Measurements from ENCODE around the gene MC1R.

Gene MC1R

DNA sequence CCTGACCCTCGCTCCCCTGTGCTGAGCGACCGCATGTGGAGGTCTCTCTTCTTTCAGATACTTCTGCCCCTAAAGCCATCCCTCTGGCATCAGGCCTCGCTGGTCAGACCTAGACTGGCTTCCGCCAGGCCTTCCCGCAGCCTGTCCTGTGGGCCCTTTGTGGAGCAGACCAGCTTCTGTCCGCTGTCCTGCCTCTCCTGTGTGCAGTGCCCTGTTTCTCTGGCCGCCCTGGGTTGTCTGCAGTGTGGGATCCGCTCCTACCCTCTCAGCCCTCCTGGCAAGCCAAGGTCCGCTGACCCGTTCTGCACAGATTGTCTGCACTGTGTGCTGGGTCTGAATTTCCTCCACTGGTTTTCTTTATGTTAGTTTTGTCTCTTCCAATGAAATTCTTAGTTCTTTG is 21.5 kb upstream of the MC1R start:
- DNase-seq (ENCODE audit: low read depth), result no peak

GRCh38 chr16:89898201-89898967 is 20.3 kb upstream of the MC1R start:
- no peak for DNase-seq (ENCODE audit: low read depth)

DNA sequence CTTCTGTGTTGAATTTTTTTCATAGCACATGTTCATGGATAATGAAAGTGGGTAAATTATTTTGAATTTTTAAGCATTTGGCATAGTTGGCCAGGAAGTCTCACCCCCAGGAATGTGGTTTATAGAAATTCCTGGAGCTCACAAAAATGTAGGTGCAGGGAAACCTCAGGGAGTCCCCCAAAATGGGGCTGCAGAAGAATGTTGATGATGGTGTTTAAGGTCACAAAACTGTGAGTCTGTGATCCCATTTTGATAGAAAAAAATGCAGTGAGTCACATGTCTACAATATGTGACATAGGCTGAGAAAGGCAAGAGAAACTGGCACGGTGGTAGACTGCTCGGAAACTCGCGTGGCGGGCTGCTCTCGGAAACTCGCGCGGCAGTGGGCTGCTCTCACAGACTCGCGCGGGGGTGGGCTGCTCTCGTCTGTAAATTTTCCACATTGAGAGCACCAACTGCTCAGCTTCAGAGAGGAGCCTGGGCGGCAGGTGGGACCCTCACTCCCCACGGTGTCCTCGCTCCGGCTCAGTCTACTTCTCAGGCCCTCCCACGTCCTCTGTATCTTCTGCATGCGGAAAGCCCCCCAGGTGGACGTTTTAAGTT is 18.7 kb upstream of the MC1R start:
- DNase-seq (ENCODE audit: low read depth), result no peak

- no peak for DNase-seq (ENCODE audit: low read depth)
These were observed 17.8 kb upstream of the MC1R start for GRCh38 chr16:89900885-89901284.

DNA sequence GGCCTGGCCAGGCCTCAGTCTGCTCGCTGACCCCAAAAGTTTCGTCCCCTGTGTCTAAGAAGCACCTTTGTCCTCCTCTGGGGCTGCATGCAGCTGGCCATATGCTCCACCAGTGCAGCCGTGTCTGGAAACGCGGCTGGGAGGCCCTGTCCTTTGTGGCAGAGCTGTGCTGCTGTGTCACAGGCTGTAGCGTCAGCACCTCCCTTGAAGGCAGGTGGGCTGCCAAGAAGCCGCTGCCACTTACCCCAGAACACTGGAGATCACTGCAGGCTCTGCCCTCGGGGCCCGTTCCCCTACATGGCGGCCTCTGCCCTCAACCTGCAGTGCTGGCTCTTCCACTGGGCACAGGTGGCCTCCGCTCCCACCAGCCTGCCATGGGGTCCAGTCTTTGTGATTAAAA is 15.7 kb upstream of the MC1R start:
- no peak for DNase-seq (ENCODE audit: low read depth)

DNA sequence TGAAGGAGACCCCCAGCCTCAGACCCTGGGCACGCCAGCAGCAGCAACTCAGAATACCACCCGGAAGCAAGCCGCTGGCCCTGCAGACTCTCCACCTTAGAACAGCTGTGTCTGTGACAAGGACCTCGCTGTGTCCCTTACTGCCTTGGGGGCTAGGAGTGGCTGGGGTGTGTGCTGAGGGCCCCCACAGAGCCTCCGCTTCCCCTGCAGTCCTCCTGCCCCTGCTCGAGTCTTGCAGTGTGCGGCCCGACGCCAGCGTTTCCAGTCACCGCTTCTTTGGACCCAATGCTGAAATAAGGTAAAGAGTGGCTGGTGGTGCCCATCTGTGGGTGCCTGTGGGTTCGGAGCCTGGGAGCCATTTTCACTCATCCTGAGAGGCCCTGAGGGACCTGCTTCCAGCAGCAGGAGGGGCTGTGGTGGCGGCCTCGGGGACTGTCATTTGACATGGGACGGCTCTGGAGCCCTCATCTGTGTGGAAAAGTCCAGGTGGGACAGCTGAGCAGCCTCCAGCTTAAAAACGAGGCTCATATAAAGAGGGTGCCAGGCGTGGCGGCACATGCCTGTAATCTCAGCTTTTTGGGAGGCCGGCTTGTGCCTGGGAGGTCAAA is 14.7 kb upstream of the MC1R start:
- DNase-seq (ENCODE audit: low read depth), result no peak

GRCh38 chr16:89904606-89905510 is 13.8 kb upstream of the MC1R start:
- DNase-seq (ENCODE audit: low read depth), result no peak

- DNase-seq (ENCODE audit: low read depth), result no peak
These were observed 13.0 kb upstream of the MC1R start for GRCh38 chr16:89905511-89906139.

- DNase-seq (ENCODE audit: low read depth), result no peak
These were observed 12.3 kb upstream of the MC1R start for GRCh38 chr16:89906140-89907025.

DNA sequence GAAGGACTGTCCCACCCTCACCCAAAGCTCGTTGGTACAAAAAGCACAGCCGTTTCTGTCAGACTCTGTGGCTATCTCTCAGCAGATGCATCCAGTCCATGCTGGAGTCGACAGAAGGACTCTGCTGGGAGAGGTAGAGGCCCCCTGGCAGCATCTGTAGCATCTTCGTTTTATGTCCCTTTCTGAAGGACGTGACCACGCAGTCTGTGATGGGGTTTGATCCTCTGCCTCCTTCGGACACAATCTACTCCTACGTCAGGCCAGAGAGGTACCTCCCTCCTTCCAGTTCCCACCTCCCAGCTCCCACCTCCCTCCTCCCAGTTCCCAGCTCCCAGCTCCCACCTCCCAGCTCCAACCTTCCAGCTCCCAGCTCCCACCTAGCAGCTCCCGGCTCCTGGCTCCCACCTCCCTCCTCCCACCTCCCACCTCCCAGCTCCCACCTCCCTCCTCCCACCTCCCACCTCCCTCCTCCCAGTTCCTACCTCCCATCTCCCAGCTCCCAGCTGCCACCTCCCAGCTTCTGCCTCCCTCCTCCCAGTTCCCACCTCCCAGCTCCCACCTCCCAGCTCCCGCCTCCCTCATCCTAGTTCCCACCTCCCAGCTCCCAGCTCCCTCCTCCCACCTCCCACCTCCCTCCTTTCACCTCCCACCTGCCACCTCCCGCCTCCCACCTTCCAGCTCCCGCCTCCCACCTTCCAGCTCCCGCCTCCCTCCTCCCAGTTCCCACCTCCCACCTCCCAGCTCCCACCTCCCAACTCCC is 11.4 kb upstream of the MC1R start:
- DNase-seq (ENCODE audit: low read depth), result no peak

GRCh38 chr16:89908236-89908635 is 10.4 kb upstream of the MC1R start:
- DNase-seq (ENCODE audit: low read depth), result no peak

DNA sequence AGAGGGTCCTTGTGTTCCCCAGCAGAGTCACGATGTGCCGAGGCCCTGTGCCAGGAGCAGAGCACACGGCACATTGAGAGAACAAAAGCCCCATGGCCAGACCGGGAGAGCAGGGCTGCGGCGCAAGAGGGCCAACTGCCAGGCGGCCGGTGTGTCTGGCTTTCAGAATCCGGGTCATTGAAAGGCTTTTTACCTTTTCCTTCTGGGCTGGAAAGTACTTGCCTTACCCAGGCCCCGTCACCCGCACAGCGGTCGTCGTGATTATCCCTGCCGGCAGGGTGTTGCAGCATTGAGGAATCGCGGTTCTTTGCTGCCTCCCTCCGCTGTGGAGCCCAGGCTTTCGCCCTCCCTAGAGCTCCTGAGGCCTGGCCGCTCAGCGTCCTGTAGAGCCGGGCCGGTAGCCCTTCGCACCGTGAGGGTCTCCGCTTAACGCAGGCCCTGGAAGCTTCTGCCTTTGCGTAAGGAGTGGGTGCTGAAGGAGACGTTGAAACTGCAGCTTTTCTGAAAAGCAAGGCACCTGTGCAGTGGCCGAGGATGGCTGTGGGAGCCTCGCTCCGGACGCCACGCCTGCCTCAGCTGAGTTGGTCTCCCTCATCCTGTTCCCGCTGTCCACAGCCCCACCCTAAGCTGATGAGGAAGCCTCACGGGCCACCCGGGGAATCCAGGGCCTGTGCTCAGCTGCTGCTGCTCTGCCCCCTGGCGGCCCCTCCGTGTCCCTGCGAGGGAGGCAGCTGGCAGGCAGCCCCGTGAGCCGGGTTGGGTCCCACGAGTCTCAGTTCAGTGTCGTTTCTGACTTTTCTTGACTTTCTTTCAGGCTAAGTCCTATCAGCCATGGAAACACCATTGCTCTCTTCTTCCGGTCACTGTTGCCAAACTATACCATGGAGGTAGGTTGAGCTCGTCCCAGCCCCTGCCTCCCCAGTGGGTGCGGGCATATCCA is 8.6 kb upstream of the MC1R start:
- peak; percentile 56 for DNase-seq (ENCODE audit: low read depth)

- DNase-seq (ENCODE audit: low read depth), result no peak
These were observed 7.8 kb upstream of the MC1R start for GRCh38 chr16:89910717-89911354.

- DNase-seq (ENCODE audit: low read depth), result no peak
These were observed 7.3 kb upstream of the MC1R start for GRCh38 chr16:89911375-89911774.

- DNase-seq (ENCODE audit: low read depth), result no peak
These were observed 6.5 kb upstream of the MC1R start for GRCh38 chr16:89912143-89912542.

DNA sequence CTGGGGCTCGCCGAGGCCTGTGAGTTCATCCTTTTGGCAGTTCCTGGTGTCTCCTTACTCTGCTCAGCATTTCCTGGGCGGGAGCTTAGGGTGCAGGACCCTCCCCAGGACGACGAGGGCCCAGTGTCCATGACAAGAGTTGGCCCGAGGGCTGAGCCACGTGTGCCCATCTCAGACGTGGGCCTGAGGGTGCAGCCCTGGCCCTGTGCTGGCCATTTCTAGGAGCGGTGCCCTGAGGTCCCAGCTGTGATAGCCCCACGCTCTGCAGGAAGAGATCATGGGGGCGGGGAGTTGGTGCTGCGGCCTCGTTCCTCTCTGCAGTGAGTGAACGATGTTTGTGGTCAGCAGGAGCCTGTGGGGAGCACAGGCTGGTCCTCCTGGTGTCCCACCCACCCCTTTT is 6.0 kb upstream of the MC1R start:
- no peak for DNase-seq (ENCODE audit: low read depth)

DNA sequence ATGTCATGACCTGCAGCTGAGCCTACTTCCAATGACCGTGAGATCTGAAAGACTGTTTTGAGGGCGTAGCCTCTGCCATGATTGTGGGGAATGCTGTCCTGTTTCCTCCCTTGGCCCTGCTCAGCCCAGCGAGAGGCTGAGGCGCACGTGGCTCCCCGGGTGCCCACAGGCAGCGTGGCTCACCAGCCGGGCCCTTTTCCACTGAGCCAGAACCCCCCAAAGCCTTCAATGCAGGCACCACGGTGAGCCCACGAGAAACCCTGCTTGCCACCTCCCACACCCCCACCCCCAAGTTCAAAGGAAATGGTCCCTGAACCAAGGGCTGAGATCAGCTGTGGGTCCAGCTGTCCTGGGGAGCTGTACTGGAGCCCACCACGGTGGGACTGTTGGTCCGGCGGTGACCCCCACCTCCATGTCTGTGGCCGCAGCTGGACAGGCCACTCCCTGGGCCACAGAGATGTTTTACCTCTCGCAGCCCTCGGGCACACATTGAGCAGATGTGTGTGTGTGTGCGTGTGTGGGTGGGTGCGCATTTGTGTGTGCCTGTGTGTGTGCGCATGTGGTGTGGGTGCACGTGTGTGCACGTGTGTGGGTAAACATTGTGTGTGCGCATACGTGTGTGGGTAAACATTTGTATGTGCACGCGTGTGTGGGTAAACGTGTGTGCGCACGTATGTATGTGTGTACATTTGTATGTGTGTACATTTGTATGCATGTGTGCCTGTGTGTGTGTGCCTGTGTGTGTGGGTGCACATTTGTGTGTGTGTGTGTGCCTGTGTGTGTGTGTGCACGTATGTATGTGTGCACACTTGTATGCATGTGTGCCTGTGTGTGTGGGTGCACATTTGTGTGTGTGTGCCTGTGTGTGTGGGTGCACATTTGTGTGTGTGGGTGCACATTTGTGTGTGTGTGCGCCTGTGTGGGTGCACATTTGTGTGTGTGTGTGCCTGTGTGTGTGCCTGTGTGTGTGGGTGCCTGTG is 5.0 kb upstream of the MC1R start:
- no peak for DNase-seq (ENCODE audit: low read depth)

All from activated T-helper 9 cell treated with anti-CD3 and anti-CD28 coated beads, Interleukin-2, amount 50 U/mL, for 16 hours (primary cell).